ENCODE results near the gene FAM13C.

The FAM13C gene

DNA sequence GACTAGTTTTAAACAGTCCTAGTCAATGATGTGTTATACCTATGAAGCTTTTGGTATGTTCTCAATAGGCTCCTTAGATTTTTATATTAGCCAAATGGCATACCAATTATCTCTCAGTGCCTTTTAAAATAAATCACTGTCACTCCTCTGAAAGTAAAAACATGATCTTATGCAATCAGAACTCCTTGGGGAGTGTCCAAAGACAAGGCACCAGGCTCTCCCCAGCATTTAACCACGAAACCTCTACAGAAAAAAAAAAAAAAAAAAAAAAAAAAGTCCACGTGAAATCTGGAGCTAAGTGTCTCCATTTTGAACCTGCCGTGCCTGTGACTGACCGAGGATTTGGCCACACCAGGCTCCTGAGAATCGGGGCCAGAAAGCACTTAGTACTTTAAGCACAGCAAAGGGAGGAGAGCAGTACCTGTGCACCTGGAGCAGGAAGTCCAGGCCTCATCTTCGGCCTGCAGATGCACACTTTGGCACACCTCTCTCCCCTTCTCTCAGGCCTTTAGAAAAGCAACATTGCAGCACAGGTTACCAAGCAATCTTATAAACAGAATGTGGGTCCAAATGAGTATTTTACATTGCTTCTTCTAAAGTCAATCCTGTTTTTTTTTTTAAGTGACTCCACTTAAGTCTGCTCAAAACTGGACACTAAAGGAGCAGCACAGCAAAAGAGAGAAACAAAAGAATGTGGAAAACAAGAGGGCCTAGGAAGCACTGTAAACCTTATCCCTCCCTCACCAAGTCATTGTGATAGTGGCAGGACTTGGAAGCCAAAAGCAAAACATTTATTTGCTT lies 1.5 kb downstream of the FAM13C start:
- no peak for DNase-seq

DNA sequence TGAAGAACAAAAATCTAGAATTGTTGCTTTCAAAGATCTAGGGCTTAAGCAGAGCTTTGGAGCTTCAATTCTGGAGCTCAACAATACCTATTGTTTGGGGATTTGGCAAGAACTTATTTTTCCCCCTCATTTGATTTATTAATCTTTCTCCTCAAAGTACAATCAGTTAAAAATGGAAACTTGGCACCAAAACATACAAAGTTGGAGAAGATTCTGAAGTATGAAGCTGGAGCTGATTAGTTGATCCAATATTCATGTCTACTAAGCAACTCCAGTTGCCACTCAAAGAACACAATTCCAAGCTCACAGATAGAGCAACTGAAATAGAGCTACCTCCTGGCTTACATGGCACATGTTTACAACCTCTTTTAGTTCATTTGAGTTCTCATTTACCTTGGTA lies 3.8 kb downstream of the FAM13C start:
- no peak for DNase-seq

DNA sequence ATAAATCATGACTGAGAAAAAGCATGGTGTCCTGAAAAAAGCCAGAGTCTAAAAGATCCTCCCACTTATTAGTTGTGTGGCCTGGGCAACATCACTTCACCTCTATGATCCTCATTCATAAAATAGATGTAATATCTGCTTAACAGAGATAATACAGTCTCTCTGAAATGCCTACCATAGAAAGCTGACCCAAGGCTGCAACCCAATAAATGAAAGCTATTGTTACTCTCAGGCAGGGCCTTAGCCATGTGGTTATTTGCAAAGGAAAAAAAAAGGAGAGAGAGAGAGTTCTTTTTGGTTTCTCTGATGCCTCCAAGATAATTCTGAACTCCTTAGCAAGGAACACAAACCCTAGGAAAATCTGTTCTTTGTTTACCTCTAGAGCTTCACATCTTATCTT lies 7.9 kb downstream of the FAM13C start:
- DNase-seq = no peak

DNA sequence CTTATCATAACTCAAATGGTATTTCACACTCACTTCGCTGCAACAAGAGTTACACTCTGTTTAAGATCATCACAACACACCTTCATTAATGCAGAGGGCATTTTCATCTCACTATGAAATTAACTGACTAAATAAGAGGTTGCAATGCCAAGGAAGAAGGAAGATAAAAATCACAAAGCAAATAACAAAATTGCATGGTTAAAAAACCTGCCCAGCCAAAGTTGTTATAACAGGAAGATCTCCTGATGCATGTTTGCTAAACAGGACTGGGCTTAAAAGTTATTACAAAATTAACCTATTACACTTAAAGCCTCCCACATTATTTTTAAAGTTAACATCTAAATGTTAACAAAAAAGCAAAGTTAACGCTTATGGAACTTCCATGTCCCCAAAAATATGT lies 11.8 kb downstream of the FAM13C start:
- DNase-seq = no peak

DNA sequence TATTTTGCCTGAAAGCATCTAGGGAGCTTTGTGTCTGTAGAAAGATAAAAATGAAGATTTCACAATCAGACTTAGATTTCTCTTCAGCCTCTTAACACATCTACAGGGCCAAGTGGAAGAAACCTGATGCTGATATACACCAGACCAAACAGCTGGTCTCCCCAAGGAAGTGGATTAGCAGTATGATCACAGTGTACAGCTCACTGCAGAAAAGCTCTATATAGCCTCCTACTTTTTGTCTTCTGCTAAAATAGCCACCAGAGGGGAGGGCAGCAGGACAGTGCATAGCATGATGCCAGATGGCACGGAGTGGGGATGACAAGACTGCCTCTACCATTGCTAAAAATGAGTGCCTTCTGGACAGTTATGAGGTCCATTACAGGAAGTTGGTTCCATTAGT lies 16.0 kb downstream of the FAM13C start:
- no peak for DNase-seq

DNA sequence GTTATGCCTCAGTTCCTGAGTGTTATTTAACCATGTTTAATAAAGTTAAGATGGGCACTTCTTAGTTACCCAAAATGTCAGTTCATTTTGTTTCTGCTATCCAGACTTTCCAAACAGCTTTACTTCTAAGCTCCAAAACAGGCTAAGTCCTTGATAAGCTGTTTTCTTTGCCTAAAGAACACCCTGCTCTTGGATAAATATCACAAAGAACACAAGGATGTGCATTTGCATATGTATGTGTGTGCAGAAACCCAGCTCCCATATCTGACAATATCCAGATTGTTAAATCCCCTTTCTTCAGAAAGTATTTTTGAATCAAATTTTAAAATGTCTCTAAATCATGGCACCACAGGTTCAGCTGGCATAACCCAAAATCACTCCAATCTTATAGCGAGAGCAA lies 19.6 kb downstream of the FAM13C start:
- no peak for DNase-seq

DNA sequence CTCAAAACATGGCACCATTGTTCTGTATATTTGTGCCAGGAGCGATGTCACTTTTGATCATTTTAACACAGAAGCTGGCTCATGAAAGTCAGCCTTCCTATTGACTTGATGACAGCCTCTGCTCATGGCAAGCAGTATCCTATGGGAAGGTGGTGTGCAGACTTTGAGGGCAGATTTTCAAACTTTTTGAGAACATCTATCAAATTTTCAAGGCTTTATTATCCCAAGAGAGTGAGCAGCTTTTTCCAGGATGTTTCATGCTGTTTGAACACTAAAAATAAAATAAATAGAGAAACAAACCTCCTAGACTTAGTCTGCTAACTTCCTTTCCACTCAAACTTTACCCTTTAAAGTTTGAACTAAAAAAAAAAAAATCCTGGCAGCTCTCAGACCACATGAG lies 20.3 kb downstream of the FAM13C start:
- DNase-seq = no peak

DNA sequence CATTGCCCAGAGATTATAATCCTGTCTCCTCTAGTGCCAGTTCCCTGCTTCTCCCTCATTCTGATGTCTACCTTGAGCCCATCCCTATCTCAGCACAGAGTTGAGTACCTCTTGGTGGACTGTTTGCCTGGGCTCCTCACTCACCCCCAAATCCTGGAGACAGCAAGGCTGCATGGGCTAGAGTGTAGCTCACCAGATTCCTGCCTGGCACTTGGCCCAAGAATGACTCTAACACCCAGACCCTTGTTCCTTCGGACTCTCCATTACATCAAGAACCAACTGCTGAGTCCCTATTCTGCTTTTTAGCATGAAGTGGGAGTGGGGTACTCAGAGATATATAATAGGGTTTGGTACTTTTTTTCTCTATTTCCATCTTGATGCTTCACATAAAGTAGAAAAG lies 22.1 kb downstream of the FAM13C start:
- DNase-seq = no peak

DNA sequence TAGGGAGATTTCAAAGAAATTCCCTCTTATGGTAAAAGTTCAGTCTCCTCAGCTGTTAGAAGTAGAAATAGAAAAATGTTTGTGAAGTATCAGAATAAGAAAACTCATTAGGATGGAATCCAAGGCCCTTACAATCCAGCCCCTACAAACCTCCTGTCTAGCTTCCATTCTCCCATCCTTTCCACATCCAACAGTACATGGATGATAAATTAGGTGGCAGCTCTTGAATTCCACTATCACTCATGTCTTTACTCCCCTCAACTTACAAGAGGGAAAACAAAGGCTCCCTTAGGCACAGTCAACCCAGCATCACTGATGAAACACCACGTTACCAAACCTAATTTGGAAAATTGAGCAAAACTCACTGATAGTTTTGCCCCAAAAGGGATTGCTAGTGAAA lies 23.0 kb downstream of the FAM13C start:
- no peak for DNase-seq

DNA sequence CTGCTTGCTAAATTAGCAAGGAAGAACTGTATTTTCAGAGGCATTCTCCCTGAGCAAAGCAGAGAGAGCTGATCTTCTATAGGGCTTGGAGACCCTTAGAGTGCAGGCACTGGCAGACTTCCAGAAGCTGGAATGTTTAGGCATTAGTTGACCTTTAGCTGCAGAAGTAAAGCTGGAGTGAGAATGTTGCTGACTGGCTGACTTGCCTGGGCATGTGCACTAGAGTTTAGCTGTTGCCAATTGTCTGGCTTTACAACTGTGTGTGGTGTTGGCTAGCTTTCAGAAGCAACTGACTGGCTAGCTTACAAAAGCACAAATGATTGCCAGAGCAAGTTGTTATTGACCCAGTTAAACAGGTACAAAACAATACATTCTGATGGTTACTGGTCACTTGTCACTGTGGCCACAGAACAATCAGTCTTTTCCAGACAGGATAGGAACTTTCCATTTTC lies 25.1 kb downstream of the FAM13C start:
- no peak for DNase-seq

DNA sequence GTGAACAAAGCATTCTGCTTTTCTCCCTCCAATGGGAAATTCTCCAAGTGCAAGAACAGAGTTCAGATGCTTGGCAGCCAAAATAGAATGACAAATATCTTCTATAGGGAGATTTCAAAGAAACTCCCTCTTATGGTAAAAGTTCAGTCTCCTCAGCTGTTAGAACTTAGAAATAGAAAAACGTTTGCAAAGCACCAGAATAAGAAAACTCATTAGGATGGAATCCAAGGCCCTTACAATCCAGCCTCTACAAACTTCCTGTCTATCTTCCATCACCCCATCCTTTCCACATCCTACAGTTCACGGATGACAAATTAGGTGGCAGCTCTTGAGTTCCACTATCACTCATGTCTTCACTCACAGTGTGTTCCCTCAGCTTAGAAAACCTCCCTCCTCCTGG lies 25.7 kb downstream of the FAM13C start:
- no peak for DNase-seq

DNA sequence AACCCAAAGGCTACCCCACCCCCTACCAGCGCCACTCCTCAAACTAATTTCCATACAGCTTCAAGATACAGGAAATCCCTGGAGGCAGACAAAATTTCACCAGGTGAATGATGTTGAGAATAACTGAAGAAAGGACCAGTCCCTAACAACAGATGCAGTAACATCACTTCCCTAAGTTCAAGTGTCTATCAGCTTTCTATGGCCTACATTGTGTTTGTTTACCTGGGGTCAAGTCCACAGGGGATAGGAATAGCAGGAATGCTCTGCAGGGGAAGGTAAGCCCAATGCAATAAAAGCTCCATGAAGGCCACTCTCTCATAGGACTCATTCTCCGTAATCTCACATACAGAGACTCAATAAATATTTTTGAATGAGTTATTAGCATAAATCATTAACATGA lies 26.9 kb downstream of the FAM13C start:
- no peak for DNase-seq

DNA sequence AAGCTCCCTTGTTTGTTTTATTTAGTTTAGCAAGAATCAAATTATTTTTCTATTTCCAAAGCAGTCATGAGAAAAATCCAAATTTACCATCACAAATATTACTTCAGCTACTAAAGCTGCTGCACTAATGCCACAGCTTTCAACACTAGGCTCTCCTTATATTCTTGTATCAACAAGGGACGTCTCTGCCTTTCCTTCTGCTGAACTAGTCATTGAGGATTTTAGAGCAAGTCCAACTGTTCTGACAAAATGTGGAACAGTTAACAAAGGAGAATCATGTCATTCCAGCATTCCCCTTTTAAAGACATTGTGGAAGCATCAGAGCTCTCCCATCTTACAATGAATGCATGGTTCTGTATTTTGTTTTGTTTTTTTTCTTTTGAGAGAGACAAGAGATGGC lies 28.6 kb downstream of the FAM13C start:
- DNase-seq = no peak

DNA sequence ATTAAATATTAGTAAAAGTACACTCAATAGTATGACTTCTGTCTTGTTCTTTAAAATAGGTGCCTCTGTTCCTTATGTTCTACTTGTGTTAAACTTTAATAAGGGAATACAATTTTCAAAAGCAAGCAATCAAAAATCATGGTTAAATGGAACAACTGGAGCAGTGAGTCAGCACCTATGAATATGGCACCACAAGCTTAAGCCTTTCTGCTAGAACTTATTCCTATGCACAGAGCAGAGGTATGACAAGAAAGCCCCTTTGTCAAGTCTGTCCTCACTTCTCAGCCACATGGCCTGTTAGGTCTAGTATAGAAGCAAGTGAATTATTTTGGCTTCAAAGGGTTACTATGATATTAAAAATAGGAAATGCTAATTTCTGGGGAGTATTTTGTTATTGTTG lies 29.8 kb downstream of the FAM13C start:
- no peak for DNase-seq

DNA sequence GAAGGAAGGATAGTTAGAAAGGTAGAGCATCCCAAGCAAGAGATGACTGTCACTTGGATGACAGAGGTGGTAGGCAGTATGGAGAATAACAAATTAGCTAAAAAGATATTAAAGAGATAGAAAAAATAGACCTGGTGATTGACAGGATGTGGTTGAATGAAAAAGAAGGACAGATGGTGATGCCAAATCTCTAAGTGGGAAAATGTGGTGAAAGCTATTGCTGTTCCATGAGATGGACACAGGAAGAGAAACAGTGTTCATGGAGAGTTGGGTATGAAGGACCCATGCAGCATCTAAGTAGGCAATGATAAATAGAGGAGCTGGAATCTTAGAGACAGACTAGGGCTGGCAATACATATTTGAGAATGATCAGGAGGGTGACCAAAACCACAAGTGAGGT lies 30.7 kb downstream of the FAM13C start:
- DNase-seq = no peak

DNA sequence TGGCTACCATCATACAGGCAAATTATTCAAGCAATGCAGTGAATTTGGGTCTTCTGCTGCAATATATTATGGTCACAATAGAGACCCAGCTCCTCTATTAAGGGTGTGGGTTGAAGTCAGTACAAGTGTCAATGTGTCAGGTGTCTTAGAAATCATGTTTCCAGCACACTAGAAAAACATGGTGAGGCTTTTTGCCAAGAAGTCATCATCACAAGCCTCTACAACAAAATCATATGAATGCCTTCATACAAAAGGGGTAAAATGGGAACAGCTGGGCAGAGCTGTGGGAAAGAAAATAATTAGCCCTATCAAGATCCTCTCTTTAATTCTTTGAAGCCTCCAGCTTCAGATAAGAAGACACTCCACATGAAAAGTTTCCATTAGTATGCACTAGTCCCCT lies 37.2 kb downstream of the FAM13C start:
- DNase-seq = no peak

DNA sequence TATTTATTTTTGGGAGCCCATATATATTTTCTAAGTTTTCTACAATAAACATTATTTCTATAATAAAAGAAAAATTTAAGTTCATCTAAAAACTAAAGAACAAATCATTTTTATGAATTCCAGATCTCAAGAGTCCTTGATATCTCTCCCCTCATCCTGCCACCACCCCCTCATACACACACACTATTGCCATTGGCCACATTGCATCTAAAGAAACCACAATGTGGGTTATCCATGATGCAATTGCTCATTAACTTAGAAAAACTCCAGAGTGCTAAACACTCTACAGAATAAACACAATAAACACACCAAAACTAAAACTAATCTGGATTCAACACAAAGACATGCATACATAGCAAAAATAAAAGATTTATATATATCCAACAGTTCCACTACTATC lies 37.8 kb downstream of the FAM13C start:
- no peak for DNase-seq

DNA sequence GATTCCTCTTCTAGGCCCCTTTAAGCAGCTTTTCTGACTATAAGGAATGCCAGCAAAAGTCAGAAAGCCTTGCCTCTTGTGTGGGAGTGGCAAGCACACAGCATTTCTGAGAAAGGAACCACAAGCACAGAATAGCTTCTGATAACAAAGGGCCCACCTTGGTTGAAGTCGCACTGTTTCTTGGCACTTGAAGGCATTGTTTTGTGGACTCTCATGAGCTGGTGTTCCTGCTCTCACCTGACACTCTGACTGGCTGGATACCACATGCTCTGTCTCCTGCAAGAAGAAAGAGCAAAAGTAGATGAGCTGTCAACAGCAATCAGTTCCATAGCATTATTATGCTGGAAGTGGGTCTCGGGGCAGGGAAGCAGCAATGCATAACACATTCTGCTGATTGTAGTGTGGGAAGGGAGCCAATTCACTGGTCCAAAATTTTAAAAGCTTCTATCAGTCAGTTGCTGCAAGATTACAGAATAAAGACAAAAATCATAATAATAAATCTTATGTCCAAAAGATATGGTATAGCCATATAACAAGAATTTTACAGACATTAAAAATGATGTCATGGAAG lies 38.4 kb downstream of the FAM13C start:
- no peak for DNase-seq

DNA sequence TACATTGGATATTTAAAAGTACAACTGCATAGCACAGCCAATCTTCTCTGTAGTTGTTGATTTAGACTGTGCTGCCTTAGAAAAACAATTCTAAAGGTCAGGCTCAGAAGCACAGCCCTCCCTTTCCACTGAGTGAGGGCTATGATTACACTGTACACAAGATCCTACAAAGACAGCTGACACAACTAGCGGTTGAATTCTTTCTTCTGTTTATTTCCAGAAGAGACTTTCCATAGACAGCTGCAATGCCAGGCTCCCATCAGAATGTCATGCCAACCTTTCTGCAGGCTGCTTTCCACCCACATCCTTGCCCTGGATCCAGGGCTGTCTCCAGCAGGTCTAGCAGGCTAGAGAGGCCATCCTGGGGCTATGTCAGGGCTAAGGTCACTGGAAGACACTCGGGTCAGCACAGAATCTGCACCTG lies 39.3 kb downstream of the FAM13C start:
- DNase-seq = no peak

DNA sequence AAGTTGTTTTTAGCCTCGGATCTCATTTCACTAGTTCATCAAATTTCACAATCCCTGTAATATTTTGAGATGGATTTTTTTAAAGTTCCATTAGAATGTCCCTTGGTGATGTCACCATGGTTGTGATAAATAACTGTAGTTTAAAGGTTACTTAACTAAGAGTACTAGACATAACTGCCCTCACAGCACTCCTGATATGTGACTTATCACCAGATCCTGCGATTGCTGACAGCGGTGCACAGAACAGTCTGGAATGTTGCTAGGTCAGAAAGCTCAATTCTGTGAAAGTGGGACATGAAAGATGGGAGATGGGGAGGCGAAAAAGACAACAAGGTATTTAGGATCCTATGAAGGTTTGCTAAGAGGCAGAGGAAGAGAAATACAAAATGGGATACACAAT lies 40.2 kb downstream of the FAM13C start:
- no peak for DNase-seq

DNA sequence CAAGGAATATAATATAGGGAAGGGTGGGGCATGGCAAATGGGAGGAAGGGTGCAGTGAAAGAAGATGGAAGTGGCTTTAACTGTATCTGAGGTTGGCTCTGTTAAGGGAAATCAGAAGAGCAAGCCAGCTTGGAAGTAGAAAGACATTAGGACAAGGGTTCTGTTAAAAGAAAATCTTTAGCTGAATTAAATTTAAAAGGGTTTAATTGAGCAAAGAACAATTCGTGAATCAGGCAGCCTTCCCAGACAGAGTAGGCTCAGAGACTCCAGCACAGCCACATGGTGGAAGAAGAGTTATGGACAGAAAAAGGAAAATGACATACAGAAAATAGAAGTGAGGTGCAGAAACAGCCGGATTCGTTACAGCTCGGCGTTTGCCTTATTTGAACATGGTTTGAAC lies 42.0 kb downstream of the FAM13C start:
- DNase-seq = no peak

DNA sequence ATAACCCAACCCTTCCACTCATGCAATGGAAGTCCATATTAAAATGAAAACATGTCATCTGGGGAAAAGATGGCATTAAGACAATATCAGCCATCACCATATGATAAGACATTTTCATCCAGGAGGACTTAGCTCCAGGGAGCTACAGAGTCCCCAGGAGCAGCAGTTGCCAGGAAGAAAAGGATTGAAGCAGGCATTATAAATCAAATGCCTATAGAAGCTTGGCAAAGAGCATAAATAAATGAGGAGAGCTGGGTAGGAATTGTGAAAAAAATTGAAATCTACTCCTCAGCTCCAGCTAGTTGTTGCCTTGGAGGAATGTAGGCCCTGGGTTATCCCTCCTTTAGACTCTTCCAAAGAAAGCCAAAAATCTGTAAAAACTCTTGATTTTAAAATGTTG lies 42.5 kb downstream of the FAM13C start:
- DNase-seq = no peak

DNA sequence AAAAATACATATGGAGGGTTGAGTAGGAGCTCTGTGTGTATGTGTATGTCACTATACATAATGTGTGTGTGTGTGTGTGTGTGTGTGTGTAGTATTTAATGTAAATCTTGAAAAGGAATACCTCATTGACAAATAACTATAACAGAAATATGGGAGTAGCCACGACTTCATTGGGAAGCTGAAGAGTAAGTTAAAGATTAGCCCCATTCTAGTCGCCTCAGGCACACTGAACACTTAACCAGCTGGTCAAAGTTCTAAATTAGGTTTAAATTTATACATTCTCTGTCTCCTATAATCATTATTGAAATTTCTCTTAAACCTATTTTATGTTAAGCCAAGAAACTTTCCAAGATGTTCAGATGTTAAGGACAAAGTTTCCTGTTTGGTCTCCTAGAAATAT lies 45.3 kb downstream of the FAM13C start:
- no peak for DNase-seq

DNA sequence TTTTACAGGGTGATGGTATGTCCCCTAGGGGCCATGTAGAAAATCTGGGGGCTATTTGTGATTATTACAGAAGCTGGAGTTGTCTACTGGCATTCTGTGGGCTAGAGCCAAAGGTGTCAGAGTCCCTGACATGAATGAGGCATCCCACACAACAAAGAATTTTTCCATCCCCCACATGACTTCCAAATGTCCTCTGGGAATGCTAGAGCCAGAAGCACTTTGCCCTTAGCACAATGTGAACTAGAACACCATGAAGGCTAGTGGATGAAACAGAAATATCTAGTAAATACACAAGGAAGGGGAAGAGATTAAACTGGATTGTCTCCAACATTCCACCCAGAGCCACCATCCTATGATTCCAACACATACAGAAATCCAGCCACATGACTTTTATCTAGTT lies 46.9 kb downstream of the FAM13C start:
- no peak for DNase-seq

DNA sequence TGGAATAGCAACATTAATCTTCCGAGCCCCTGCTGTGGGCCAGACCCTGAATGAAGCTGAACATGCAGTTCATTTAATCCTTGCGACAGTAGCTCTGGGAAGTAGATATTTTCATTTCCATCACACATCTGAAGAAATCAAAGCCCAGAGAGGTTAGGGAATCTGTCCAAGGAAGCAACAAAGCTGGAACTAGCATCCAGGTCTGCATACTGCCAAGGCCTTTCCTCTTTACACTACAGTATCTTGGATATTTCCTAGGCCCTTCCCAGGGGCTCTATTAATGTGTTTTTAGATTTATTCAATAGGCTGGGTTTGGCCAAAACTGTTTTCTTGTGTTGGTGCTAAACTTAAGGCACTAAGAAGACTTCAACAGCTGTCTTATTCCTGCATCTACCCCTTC lies 48.1 kb downstream of the FAM13C start:
- no peak for DNase-seq

Data from AML-193 (cell line).